SK-N-SH (cell line): ENCODE data around the gene PARD6A. TPM values are rescaled to one million over a fixed set of nuclear protein-coding genes. Genes with fewer than 3 reads are reported as not detected.

Source experiments
- CTCF ChIA-PET: fragments of 300-600, 350-600 bp; formaldehyde crosslinking; extraction: SDS; loops from one replicate; lab custom pipeline; 2021; lab: Yijun Ruan, JAX
- POLR2A ChIA-PET: fragments of 350-600 bp; sonication (Branson Sonifier 250); formaldehyde crosslinking; extraction: SDS; loops from one replicate; lab custom pipeline; 2020; ENCODE audit warnings: antibody characterized with exemption, inconsistent platforms; lab: Yijun Ruan, JAX
- DNase-seq: peaks from one replicate; pipeline ENCODE4 v3.0.0; 2012
- H2AFZ ChIP-seq: fragments of 200-600 bp; sonication (generic); 2 replicates; pipeline ENCODE4 v1.8.1; 2016; ENCODE audit warnings: antibody characterized with exemption, mild to moderate bottlenecking, low read depth
- H3F3A ChIP-seq: fragments of 200-600 bp; sonication (generic); replicated peaks from 2 replicates; pipeline ENCODE3; 2016; ENCODE audit warnings: antibody characterized with exemption, mild to moderate bottlenecking; ENCODE audit not compliant: insufficient read depth
- H3K27ac ChIP-seq, 2 experiments: fragments of 200-500 bp in 1 of 2; fragments of 200-600 bp in 1 of 2; sonication (Bioruptor generic) in 1 of 2; sonication (generic), shearing (Covaris generic) in 1 of 2; 2 replicates each; pipeline versions ENCODE4 v1.5.1 to v1.6.1; 2014 to 2016; ENCODE audit warnings: low read depth in 2 of 2, inconsistent platforms in 1 of 2, low read length in 1 of 2, mild to moderate bottlenecking in 1 of 2, mixed read lengths in 1 of 2
- H3K27me3 ChIP-seq: fragments of 200-600 bp; sonication (generic), shearing (Covaris generic); 2 replicates; pipeline ENCODE4 v1.6.1; 2016; ENCODE audit warnings: mixed run types; ENCODE audit not compliant: insufficient read depth
- H3K36me3 ChIP-seq, 2 experiments: fragments of 200-500 bp in 1 of 2; fragments of 200-600 bp in 1 of 2; sonication (Bioruptor generic) in 1 of 2; sonication (generic) in 1 of 2; replicated peaks in 1 of 2; 2 replicates each; pipeline versions ENCODE3 to v1.5.1; 2014 to 2016; ENCODE audit warnings: low read length in 1 of 2, mild to moderate bottlenecking in 1 of 2; ENCODE audit not compliant: insufficient read depth in 2 of 2, control insufficient read depth in 1 of 2
- H3K4me1 ChIP-seq, 2 experiments: fragments of 200-500 bp in 1 of 2; fragments of 200-600 bp in 1 of 2; sonication (Bioruptor generic) in 1 of 2; sonication (generic), shearing (Covaris generic) in 1 of 2; 2 replicates each; pipeline versions ENCODE4 v1.5.1 to v1.6.1; 2014 to 2016; ENCODE audit warnings: low read depth in 1 of 2, low read length in 1 of 2, mixed run types in 1 of 2; ENCODE audit not compliant: insufficient read depth in 2 of 2, control insufficient read depth in 1 of 2
- H3K4me2 ChIP-seq: fragments of 200-600 bp; sonication (generic), shearing (Covaris generic); 2 replicates; pipeline ENCODE4 v1.6.1; 2017; ENCODE audit warnings: mixed run types
- H3K4me3 ChIP-seq, 2 experiments: fragments of 200-500 bp in 1 of 2; fragments of 200-600 bp in 1 of 2; sonication (Bioruptor generic) in 1 of 2; sonication (generic), shearing (Covaris generic) in 1 of 2; 2 replicates each; pipeline versions ENCODE4 v1.5.1 to v1.8.1; 2014 to 2016; ENCODE audit warnings: low read depth in 2 of 2, inconsistent platforms in 1 of 2, low read length in 1 of 2, mild to moderate bottlenecking in 1 of 2, mixed read lengths in 1 of 2, moderate library complexity in 1 of 2
- H3K79me2 ChIP-seq: fragments of 200-600 bp; sonication (generic); 2 replicates; pipeline ENCODE4 v1.8.1; 2017; ENCODE audit warnings: mild to moderate bottlenecking; ENCODE audit not compliant: insufficient read depth
- H3K9ac ChIP-seq: fragments of 200-600 bp; sonication (generic); 2 replicates; pipeline ENCODE4 v1.6.1; 2017; ENCODE audit warnings: mixed run types
- H3K9me2 ChIP-seq: fragments of 200-600 bp; sonication (generic); 2 replicates; pipeline ENCODE4 v1.6.1; 2017; ENCODE audit warnings: mixed run types
- H3K9me3 ChIP-seq: fragments of 200-600 bp; sonication (generic); 2 replicates; pipeline ENCODE4 v1.6.1; 2017; ENCODE audit warnings: mixed run types, mild to moderate bottlenecking, moderate library complexity
- H4K20me1 ChIP-seq: fragments of 200-600 bp; sonication (generic); 2 replicates; pipeline ENCODE4 v1.6.1; 2017; ENCODE audit warnings: mild to moderate bottlenecking, mixed run types; ENCODE audit not compliant: insufficient read depth
- ELF1 ChIP-seq: IDR thresholded peaks from 2 replicates; pipeline ENCODE4 v1.4.0; 2012
- FOXJ3 ChIP-seq: sonication (generic); formaldehyde crosslinking; IDR thresholded peaks from 2 replicates; pipeline ENCODE4 v1.5.1; 2020; ENCODE audit warnings: mild to moderate bottlenecking, missing genetic modification reagents
- IRF3 ChIP-seq: fragments of 150-350 bp; IDR thresholded peaks from 2 replicates; pipeline ENCODE4 v1.6.1; 2016; ENCODE audit warnings: mild to moderate bottlenecking, low read depth, low read length
- JUND ChIP-seq: IDR thresholded peaks from 2 replicates; pipeline ENCODE4 v1.4.0; 2012
- MEF2A ChIP-seq: IDR thresholded peaks from 2 replicates; pipeline ENCODE4 v1.4.0; 2012; ENCODE audit warnings: low read depth, borderline replicate concordance
- MXI1 ChIP-seq: IDR thresholded peaks from 2 replicates; pipeline ENCODE4 v1.6.1; 2012; ENCODE audit warnings: mild to moderate bottlenecking, low read depth, low read length, improper control_type of control experiment
- NRF1 ChIP-seq: IDR thresholded peaks from 2 replicates; pipeline ENCODE4 v1.6.1; 2012; ENCODE audit warnings: low read depth, mild to moderate bottlenecking, low read length
- SMC3 ChIP-seq: IDR thresholded peaks from 2 replicates; pipeline ENCODE4 v1.6.1; 2012; ENCODE audit warnings: low read depth, low read length, improper control_type of control experiment
- WGBS: methylation state at CpG from one replicate; pipeline ENCODE4 v1.1.6; 2017; ENCODE audit warnings: low lambda C conversion rate; 5-methylcytosine and 5-hydroxymethylcytosine counted together
- polyA plus RNA-seq, 3 experiments: library from polyadenylated mRNA; depleted of rRNA; stranded (reverse); fragments of >200 nt; gene quantifications; 2 replicates each; pipeline ENCODE4 v1.2.3, GENCODE V29; 2012
- TF ChIP-seq, protein P1 (sequence below): IDR thresholded peaks from 2 replicates; pipeline ENCODE4 v1.6.1; 2012; ENCODE audit warnings: mild to moderate bottlenecking, low read depth, low read length, moderate library complexity

The PARD6A gene
- polyA plus RNA-seq, 1 of the 3 experiments (the other 2 are of a cell fraction) = 9.0 TPM

DNA sequence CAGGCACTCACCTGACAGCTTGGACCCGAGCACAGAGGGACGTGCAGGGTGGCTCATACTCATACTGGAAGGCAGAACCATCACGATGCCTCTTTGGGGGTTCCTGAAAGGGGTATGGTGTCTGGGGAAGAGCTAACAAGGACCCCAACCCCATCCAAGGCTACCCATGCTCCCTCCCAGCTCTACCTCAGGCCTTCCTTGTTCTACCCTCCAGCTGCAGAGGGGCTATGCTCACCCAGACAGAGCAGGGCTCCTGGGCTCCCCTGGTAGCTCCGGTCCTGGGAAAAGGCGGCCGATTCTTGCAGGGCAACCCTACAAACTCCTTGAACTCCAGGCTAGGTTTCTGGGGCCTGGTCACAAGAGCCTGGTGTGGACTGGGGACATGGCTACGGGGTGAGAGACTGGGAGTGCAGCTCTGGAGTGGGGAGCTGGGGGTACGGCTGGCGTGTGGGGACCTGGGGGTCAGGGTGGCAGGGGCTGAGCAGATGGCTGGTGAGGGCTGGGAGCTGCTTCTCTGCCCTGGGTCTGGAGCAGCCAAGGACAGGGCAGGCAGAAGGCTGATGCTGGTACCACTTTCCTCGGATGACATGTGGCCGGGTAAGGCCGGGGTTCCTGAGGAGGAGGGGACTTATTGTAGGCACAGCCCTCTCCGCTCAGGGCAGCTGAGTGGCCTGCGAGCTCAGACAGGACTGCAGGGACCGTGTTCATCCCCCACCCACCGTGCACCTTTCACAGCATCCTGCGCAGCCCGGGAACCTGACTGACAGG lies 2.8 kb upstream of the PARD6A start:
- peaks cover 0 to 30% of the 10 kb centered on the region in 2 experiments; a peak in 1 of 4 replicates for H3K4me1 ChIP-seq
- H3K27me3 ChIP-seq = no peaks in the 10 kb centered on the region
- H3K27ac ChIP-seq = no peak overlapping the region
- 92% methylated on average over 12 of the region's 18 CpGs for WGBS
- POLR2A ChIA-PET = no interaction called here
- H3K36me3 ChIP-seq = peaks cover 0 to 18% of the 10 kb centered on the region in 2 experiments
- no peak overlapping the region for H3K4me2 ChIP-seq
- TF ChIP-seq IRF3 = no peak
- TF ChIP-seq NRF1 = no peak
- no peak for TF ChIP-seq ELF1
- TF ChIP-seq MEF2A = no peak
- TF ChIP-seq JUND = no peak
- TF ChIP-seq SMC3 = no peak
- TF ChIP-seq MXI1 = no peak
- TF ChIP-seq, protein P1, sequence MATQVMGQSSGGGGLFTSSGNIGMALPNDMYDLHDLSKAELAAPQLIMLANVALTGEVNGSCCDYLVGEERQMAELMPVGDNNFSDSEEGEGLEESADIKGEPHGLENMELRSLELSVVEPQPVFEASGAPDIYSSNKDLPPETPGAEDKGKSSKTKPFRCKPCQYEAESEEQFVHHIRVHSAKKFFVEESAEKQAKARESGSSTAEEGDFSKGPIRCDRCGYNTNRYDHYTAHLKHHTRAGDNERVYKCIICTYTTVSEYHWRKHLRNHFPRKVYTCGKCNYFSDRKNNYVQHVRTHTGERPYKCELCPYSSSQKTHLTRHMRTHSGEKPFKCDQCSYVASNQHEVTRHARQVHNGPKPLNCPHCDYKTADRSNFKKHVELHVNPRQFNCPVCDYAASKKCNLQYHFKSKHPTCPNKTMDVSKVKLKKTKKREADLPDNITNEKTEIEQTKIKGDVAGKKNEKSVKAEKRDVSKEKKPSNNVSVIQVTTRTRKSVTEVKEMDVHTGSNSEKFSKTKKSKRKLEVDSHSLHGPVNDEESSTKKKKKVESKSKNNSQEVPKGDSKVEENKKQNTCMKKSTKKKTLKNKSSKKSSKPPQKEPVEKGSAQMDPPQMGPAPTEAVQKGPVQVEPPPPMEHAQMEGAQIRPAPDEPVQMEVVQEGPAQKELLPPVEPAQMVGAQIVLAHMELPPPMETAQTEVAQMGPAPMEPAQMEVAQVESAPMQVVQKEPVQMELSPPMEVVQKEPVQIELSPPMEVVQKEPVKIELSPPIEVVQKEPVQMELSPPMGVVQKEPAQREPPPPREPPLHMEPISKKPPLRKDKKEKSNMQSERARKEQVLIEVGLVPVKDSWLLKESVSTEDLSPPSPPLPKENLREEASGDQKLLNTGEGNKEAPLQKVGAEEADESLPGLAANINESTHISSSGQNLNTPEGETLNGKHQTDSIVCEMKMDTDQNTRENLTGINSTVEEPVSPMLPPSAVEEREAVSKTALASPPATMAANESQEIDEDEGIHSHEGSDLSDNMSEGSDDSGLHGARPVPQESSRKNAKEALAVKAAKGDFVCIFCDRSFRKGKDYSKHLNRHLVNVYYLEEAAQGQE = no peak
- no peak for TF ChIP-seq FOXJ3 (CRISPR knock-in tag)
- TF ChIP-seq, all 33 proteins: peak for 0
- Histone ChIP-seq H2AFZ (no peak overlapping the region), H3K79me2 (peaks cover 17% of the 10 kb centered on the region), H3K4me3 (no peak overlapping the region), H3K9me3 (no peaks in the 10 kb centered on the region), H3K9me2 (no peaks in the 10 kb centered on the region), H3K9ac (no peak overlapping the region), H4K20me1 (0 out of 2 replicates have a peak, but pooled peaks cover 3% of the 10 kb centered on the region), H3F3A (peaks cover 15% of the 10 kb centered on the region)
- no peak for DNase-seq
- CTCF ChIA-PET = interaction anchor here (0.9 to 18.3 kb wide), 10 partner anchors 10 to 164 kb away, joined by 3 to 246 read pairs (median 7); partner anchors contain the start of genes CARMIL2 and CTCF
